NCI-H774 (cell line): ENCODE data around the gene C19orf38.

ENCODE experiments used
- DNase-seq: peaks from one replicate; lab custom pipeline; 2025; lab: John Stamatoyannopoulos, UW

The C19orf38 gene

GRCh38 chr19:10911579-10912363 lies 63.6 kb downstream of the C19orf38 start:
- no peak for DNase-seq

DNA sequence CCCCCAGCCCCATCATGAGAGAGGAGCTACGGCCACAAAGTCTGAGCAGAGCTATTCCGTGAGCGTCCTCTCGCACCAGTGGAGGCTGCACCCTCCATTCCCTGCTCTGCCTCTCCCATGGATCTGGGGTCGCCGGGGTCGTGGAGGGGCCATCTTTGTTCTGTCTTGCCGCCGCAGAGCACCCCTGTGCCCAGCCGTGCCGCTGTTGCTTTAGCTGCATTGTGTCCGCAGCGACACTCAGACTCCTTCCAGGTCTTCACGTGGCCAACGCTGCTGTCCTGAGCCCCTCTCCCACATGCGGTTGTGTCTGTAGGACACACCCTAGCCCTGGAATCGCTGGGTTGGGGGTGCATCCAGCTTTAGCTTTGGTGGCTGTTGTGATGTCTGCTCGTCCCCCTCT lies 64.4 kb downstream of the C19orf38 start:
- no peak for DNase-seq

- no peak for DNase-seq
Measured at GRCh38 chr19:10913716-10914340, 65.6 kb downstream of the C19orf38 start.

DNA sequence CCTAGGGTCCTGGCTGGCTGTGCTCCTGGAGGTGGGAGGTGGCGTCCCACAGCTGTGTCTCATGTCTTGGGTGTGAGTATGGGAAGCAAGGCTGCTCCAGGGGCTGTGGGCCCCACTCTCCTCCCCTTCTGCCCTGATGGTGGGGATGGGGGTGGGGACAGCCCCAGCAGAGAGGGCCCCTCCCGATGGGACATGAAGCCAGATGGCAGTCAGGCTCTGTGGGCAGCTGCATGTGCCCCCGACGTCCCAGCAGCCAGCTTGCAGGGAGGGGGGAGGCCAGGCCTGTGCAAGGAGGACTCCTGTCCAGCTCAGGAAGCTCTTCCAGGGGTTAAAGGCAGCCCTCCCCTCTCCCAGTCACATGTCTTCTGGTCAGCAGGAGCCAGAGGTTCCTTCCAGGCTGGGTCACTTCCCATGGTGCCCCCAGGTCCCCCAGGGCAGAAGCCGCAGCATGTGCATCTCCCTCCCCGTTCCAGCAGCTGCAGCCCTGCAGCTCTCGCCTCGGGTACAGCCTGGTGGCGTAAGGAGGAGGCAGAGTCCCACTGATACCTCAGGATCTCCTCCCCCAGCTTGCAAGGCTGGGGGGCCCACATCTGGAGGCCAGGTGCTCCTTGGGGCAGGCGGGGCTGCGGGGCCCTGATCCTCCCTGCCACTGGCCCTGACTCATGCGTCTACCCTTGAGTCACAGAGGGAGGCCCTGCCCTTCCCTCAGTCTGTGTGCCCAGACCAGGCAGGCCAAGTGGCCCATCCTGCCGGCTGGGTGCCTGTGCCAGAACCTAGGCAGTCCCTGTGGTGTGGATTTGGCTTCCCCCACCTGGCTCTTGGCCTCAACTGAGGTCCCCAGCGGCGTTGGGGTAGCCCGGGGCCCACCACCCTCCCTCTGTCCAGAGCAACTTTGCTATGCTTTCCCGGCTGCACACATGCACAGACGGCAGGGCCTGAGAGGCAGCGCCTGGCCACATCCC lies 67.2 kb downstream of the C19orf38 start:
- DNase-seq: no peak

DNA sequence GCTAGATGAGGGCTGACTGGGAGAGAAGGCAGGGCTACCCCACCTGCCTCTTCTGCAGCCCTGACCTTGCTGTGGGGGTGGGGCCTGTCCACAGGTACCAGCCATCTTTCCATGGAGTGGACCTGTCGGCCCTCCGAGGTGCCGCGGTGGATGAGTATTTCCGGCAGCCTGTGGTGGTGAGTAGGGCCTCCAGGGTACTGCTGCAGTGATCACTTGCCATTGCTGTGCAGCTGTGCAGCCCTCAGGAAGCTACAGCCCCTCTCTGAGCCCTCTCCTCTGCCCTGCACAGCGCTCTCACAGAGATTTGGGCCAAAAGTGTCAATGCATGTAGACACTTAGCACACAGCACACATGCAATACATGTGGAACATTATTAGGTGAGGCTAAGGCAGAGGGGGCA lies 68.4 kb downstream of the C19orf38 start:
- DNase-seq: no peak

DNA sequence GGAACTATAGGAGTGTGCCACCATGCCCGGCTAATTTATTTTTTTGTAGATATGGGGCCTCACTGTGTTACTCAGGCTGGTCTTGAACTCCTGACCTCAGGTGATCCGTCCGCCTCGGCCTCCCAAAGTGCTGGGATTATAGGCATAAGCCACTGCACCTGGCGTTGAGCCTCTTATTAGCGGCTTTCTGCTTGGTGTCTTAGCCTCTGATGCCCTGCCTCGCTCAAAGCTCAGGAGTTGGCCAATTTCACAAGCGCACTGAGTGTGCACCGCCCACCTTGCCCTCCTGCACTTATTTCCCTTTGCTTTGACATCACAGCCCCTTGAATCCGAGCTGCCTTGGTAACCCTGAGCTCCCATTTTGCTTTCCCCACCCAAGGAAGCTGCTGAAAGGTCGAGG lies 70.1 kb downstream of the C19orf38 start:
- DNase-seq: no peak
